Fibroblast of peridontal ligament (primary cell): Measurements from ENCODE around the gene PRICKLE4.
"Not testable (repeated sequence)": the region's sequence is repeated elsewhere in the genome, so short reads cannot be mapped to it uniquely, and the experiment has no call there.

Experiments
- DNase-seq: peaks from one replicate; pipeline ENCODE4 v3.0.0-alpha.2; 2010; ENCODE audit errors: extremely low read depth

The PRICKLE4 gene

DNA sequence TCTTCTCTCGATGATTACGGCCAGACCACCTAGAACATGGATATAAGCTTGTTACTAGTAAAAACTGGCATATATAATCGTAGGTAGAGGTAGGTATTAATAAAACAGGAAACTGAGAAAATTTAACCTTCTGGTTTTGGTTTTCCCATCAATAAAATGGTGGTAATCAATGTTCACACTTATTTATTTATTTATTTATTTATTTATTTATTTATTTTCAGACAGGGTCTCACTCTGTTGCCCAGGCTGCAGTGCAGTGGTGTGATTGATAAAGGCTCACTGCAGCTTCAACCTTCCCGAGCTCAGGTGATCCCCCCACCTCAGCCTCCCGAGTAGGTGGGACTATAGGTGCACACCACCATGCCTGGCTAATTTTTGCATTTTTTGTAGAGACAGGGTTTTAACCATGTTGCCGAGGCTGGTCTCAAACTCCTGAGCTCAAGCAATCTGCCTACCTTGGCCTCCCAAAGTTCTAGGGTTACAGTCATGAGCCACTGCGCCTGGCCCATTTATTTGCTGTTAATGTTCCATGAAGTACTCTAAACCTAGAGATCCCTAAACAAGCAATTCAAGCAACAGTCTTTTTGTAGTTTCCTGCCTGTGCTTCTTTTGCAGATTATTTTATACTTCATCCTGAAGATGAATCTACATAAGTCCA lies 18.4 kb downstream of the PRICKLE4 start:
- no peak for DNase-seq

DNA sequence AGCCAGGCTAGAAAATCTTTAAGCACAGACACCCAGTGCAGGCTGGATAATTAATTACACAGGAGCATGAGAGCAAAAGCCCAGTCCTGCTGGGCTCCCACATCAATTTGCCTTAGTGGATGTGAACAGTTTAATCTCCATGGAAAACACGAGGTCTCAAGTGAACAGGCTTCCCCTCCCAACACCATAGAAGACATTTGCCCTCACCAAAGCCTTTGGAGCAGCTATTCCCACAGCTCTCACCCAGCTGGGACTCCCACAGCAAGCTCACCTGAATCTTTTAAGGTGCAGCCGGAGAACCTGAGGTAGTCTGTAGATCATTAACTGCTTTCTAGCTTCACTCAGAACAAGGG lies 19.0 kb downstream of the PRICKLE4 start:
- no peak for DNase-seq

DNA sequence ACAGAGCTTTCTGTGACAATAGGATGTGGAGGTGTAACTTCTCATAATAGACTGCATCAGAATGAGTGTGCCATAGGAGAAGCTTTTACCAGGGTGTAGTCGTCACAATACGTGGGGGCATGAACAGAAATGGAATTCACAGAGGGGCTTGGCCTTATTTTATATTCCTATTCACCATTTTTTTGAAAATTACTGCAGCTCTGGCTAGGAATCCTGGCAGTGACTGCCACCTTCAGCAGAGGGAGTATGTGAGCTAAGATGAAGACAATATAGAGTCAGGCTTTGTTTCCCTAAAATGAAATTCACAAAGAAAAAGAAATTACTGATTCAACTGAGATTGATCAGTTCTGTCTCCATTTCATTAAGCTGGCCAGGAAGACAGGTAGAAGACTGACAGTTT lies 20.8 kb downstream of the PRICKLE4 start:
- peak; percentile 50 for DNase-seq

DNA sequence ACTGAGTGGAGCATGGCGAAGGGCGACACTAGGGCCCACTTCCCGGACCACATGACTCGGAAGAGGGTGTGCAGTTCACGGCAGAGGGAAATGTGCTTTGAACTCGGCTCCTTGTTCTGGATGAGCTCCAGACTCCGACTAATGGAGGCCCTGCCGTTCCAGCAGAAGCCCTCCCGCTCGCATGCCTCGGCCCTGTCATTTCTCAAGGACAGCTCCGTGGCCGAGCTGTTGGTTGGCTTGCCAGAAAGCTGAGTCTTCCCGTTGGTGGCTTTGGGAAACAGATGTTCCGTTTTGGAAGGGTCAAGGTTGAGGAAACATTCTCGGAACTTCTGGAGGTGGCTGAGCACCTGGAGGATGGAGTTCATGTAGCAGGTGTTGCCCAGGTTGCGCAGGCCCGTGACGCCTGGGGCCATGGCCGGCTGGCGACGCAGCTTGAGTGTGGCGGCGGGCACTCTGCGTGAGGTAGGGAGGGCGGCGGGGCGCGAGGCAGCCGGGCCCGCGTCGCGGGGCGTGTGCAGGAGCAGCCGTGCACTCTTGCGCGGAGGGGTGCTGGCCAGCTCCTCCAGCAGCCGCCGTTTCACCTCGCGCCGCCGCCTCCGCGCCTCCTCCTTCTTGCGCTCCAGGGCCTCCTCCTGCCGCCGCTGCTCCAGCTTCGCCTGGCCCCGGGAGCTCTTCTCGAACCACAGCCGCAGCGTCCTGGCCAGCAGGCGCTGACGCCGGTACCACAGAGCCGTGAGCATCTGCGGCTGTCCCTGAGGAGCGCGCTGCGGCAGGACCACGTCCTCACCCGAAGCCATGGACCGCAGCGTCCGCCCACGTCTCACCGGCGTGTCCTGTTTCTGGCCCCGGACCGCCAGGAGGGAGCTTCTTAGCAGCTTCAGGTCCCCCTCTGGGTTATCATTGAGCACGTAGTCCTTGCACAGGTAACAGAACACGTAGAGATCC lies 25.5 kb downstream of the PRICKLE4 start:
- DNase-seq, result no peak

DNA sequence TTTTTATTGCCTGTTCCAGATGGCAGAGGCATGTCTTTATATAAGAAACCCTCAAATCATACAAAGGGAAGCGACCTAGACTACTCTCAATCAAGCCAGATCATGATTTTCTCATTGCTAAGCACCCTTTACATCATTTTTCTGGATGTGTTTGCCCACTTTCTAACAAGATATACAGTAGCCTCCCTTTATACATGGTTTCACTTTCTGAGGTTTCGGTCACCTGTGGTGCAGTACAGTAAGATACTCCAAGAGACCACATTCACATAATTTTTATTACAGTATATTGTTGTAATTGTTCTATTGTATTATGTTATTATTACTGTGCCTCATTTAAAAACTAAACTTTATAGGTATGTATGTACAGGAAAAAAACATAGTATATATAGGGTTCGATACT lies 30.5 kb downstream of the PRICKLE4 start:
- DNase-seq, result no peak

DNA sequence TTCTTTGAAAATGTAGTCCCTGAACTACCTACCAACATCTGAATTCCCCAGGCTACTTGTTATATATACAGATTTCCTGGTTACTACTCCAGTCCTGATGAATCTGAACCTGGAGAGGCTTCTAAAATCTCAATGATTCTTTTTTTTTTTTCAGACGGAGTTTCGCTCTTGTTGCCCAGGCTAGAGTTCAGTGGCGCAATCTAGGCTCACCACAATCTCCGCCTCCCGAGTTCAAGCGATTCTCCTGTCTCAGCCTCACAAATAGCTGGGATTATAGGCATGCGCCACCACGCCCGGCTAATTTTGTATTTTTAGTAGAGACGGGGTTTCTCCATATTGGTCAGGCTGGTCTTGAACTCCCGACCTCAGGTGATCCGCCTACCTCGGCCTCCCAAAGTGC lies 31.4 kb downstream of the PRICKLE4 start:
- not testable (repeated sequence) for DNase-seq

DNA sequence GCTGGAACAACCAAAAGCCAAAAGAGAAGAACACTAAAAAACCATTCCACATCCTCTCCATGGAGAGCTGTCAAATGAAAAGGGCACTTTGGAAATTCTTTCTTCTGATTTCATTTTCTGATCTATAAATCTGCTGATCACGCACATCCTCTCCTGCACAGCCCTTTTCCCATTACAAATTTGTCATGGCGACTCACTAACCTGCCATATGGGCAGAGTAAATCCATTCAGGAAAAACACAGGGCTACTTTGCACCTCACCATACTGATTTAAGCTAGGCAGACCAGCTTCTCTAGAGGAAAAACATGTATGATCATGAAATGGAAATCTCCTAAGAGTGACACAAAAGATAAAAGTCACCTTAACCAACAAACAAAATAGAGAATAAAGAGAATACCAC lies 32.9 kb downstream of the PRICKLE4 start:
- DNase-seq, result no peak

DNA sequence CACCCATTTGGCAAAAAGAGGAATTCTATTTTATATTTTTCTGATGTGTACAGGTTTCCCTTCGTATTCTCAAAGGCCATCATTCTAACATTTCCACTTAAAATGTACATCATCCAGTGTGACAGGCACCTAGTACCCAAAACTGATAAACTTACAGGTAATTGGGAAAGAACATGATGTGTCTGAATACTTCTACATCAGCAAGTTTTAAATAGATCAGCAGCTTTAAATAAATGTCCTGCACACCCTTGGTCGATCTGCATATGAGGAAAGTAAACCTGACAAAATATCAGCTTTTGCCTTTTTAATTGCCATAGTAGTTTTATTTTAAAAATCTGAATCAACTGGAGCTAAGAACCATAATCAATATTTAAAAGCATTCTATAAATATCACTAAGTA lies 33.4 kb downstream of the PRICKLE4 start:
- DNase-seq, result no peak

DNA sequence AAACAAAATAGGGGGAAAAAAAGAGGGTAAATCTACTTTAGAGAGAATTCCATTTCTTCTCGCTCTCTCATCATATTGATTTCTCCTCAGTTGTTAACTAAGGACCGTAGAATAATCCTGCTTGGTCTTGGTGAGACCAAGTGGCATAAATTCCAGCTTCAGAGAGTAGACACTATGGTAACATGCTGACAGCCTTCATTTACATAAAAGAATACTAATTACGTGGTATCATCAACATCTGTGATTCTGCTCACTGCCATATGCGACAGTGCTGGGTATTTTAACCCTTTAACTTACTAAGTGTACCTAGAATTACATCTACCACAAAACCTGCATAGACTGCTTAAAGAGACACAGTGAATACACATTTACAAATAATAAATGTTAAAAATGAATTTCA lies 34.0 kb downstream of the PRICKLE4 start:
- DNase-seq, result no peak

DNA sequence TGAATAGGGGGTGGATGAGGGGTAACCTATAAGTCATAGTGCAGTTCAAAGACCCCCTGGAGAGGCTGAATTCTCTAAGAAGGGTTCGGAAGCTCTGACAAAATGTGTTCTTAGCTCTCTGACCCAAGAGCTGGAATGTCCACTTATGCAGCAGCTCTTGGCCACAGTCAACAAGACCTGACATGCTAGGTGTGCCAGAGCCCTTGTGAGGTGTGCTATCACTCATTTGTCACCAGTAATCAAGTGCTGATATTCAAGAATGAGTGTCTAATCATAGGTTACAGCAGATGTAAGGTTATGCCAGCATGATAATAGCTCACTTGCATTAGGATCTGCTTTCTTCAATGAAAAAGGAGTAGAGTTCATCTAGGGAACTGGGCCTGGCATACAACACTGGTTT lies 35.0 kb downstream of the PRICKLE4 start:
- no peak for DNase-seq

DNA sequence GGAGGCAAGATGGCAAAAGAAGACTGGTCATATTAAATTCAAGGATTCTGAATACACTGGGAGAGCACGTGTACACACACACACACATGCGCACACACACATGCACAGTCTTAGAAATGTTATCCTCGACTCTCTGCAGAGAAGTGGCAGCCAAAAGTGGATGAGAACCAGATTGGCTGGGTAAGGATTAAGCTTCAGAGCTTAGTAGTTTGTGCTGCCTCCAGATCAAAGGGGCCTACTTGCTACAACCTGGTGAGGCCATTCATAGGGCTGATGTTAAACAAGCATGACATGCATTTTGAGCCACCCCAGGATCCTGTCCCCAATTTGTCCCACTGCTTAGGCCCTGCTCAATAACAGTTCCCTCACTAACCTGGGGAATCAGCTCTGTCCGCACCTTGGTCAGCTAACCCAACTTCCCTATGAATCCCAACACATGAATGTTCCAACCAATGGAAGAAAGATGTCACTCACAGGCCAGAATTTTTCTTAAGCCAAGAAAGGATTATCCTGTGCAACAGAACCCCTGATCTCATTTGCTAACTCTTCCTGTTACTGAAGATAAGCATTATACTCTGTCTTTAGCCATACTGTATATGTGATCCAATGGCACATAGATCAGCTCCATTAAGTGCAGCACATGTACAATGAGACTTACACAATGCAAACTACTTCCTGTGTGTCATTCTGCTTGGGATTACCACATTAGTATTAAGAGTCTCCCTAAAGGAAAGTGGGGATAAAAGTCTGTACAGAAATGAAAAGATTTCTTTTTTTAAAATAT lies 37.9 kb downstream of the PRICKLE4 start:
- DNase-seq, result peak; percentile 8

DNA sequence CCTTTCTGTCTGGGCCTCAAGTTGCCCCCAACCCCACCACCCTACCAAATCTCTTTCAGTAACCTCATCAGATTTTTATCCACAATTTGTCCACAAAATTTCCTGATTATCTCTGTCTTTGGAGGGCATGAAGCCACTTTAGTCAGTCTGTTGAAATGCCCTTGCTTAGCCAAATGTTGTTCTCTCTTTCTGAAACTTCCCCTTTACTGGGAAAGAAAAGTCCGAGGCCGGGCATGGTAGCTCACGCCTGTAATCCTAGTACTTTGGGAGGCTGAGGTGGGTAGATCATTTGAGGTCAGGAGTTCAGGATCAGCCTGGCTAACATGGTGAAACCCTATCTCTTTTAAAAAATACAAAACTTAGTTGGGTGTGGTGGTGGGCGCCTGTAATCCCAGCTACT lies 40.7 kb downstream of the PRICKLE4 start:
- DNase-seq, result no peak

DNA sequence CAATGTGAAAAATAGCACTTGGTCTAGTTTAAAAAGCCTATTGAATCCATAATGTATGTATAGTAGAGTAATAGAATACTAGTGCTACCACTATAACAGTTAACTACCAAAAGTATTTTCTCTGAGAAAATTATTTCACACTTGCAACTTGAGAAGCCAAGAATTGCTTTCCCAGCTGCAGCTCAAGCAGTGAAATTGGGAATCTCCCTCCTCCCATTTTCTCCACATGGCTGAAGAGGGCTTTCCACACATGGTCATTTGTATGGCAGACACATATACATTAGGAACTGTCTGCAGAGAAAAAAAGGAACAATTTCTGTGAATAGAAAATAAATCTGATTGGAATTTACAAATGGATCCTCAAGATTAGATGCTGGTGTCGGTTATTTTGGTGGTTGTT lies 41.4 kb downstream of the PRICKLE4 start:
- no peak for DNase-seq

DNA sequence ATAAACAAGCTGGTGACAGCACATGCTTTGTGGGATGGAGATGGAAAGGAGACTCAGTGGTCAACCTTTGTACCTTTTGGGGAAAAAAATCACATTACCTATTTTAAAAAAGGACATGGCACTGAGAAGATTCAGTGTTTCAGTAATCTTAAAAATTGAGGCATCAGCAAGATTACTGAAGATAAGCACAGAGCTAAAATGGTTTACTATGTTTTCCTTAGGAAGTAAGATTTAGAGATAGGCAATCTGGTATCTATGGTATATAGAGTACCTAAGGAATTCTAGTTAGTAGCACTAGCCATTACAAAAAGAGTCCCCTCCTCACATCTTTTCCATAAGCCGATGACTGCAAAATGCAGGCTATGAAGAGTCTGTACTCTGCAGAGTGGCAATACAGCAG lies 42.6 kb downstream of the PRICKLE4 start:
- no peak for DNase-seq

DNA sequence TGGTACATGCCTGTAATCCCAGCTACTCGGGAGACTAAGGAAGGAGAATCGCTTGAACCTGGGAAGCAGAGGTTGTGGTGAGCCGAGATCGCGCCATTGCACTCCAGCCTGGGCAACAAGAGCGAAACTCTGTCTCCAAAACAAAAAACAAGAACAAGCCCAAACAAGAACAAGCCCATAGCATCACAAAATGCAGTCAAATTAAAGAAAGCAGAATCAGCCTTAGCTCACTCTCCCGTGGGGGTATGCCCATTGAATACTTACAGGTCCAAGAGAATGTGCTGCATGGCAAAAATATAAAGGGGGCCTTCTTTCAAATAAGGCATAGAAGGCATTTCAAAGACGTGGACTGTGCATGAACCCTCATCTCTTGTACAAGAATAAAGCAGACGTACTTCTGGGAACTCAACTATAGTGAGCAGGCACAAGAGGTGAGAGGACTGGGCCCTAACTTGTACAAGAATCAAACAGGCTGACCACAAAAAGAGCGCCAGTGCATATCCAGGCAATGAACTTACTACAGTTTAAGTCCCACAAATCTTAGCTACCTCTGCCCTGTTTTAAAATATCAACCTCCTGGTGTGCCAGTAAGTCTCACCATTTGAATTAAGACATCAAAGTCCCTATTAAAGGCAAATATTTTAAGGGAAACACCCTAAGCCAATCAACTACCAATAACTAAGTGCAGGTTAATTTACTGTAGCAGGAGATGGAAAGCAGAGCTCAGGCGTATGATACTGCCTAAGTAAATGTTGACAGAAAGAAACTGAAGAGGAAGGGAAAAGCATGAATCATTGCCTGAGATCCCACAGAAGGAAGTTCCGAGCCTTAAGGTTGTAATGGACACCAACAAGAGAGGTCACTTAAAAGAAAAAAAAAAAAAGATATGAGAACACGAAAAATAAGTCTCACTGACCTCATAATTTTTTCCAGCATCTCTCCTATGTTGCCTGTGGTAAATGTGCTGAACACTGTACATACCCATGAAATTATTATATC lies 44.3 kb downstream of the PRICKLE4 start:
- no peak for DNase-seq

DNA sequence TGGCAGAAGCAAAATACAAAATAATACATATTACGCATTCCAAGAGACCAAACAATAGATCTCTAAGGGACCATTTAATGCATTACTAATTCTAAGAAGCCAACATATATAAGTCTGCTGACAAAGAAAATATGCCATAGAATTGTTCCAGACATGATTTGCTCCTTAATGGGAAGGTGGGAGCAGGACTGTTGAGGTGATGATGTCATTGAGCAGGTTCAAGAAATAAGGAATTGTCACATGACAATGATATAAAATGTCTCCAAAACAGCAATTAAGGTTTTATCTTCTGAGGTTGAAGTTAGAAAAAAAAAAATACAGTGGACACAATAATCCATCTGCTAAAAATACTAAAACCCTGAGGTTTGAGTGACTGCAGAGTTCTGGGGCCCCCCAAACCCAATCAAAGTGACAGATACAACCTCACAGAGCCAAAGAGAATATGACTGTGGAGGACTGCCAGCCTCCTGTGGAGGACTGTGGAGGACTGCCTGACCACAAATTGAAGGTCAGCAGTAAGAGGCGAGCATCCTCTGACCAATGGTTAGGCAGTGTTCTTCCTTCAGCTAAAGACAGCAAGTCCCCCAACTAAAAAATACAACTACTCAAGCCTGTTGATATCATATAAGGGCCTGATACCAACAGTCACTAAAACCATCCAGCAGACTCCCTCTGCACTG lies 45.9 kb downstream of the PRICKLE4 start:
- DNase-seq, result no peak

DNA sequence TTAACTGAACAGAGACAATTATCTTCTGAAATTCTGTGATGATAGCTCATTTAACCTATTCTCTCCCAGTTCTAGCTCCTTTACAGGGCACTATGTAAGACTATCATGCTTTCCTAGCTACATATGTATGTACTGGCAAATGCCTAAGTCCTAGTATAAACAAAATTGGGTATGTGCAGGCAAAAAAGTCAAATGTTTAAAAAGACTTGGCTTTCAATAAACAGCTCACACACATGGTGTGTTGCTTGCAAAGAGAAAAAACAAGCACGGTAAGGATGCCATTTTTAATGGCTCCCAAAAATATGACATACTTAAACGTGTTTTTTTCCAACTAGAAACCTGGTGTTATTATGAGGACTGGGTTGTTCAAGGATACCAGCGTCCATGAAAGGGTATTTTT lies 51.7 kb downstream of the PRICKLE4 start:
- no peak for DNase-seq

DNA sequence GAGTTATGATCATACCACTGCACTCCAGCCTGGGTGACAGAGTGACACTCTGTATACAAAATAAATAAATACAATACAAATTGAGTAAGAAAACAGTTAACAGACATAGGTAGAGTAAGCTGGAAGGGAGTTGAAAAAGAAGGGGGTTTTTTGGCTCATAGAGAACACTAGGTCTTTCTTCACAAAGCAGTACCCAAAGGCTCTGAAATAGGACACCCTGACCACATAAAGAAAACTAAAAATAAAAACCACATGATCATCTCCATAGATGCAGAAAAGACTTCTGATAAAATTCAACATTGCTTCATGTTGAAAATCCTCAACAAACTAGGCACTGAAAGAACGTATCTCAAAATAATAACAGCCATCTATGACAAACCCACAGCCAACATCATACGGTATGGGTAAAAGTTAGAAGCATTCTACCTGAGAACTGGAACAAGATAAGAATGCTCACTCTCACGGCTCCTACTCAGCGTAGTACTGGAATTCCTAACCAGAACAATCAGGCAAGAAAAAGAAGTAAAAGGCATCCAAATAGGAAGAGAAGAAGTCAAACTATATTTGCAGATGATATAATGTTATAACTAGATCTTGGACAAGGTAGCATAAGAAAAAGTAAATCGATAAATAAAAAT lies 55.6 kb downstream of the PRICKLE4 start:
- DNase-seq, result peak; percentile 56

DNA sequence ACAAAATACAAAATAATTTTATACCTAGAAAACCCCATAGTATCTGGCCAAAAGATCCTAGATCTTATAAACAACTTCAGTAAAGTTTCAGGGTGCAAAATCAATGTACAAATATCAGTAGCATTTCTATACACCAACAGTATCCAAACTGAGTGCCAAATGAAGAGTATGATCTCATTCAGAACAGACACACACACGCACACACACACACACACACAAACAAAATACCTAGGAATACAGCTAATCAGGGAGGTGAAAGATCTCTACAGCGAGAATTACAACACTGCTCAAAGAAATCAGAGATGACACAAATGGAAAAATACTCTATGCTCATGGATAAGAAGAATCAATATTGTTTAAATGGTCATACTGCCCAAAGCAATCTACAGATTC lies 56.1 kb downstream of the PRICKLE4 start:
- peak; percentile 31 for DNase-seq
